SU-DHL-6 (cell line): ENCODE measurements around the gene OSGIN1.

ENCODE experiments used
- H2AFZ ChIP-seq: fragments of 200-600 bp; sonication (generic); 2 replicates; pipeline ENCODE4 v1.6.1; 2014; ENCODE audit warnings: low read depth, mild to moderate bottlenecking, moderate library complexity, mixed read lengths, antibody characterized with exemption, low read length; ENCODE audit not compliant: severe bottlenecking
- H3F3A ChIP-seq: fragments of 200-600 bp; shearing (Covaris generic); 2 replicates; pipeline ENCODE4 v1.6.0; 2016; ENCODE audit warnings: antibody characterized with exemption, mild to moderate bottlenecking; ENCODE audit not compliant: insufficient read depth
- H3K27ac ChIP-seq: fragments of 200-600 bp; sonication (generic); 2 replicates; pipeline ENCODE4 v1.5.1; 2016; ENCODE audit warnings: low read depth, mild to moderate bottlenecking, low read length, moderate library complexity, mixed read lengths
- H3K27me3 ChIP-seq: fragments of 200-600 bp; sonication (generic), shearing (Covaris generic); 2 replicates; pipeline ENCODE4 v1.6.0; 2014; ENCODE audit warnings: mild to moderate bottlenecking, low read length
- H3K36me3 ChIP-seq: fragments of 200-600 bp; sonication (generic); 2 replicates; pipeline ENCODE4 v1.6.1; 2014; ENCODE audit warnings: mild to moderate bottlenecking, low read length, mixed read lengths
- H3K4me2 ChIP-seq: fragments of 300-600, 200-600 bp; shearing (Covaris generic), sonication (generic); 2 replicates; pipeline ENCODE4 v1.6.0; 2014; ENCODE audit warnings: low read length, low read depth, mild to moderate bottlenecking; ENCODE audit not compliant: poor library complexity, severe bottlenecking
- H3K4me3 ChIP-seq: fragments of 200-600 bp; sonication (generic); 2 replicates; pipeline ENCODE4 v1.5.1; 2014; ENCODE audit warnings: antibody characterized with exemption, low read length, mild to moderate bottlenecking, mixed read lengths; ENCODE audit not compliant: insufficient read depth, poor library complexity, severe bottlenecking
- H3K79me2 ChIP-seq: fragments of 200-600 bp; sonication (generic); 2 replicates; pipeline ENCODE4 v1.6.1; 2014; ENCODE audit warnings: mild to moderate bottlenecking, low read length, moderate library complexity; ENCODE audit not compliant: insufficient read depth
- H3K9ac ChIP-seq: fragments of 200-600 bp; sonication (generic); 2 replicates; pipeline ENCODE4 v1.7.0; 2014; ENCODE audit warnings: mild to moderate bottlenecking, low read length
- H3K9me2 ChIP-seq: fragments of 200-600 bp; sonication (generic); replicated peaks from 2 replicates; pipeline ENCODE4 v1.6.1; 2014; ENCODE audit warnings: low read length; ENCODE audit not compliant: insufficient read depth
- H3K9me3 ChIP-seq: fragments of 200-600 bp; sonication (generic); 2 replicates; pipeline ENCODE4 v1.6.1; 2014; ENCODE audit warnings: low read length, mixed read lengths; ENCODE audit not compliant: insufficient read depth
- H4K20me1 ChIP-seq: fragments of 200-600 bp; sonication (generic); 2 replicates; pipeline ENCODE4 v1.6.1; 2014; ENCODE audit warnings: low read depth, mild to moderate bottlenecking, antibody characterized with exemption, low read length, moderate library complexity, mixed read lengths
- EZH2phosphoT487 ChIP-seq: fragments of 200-600 bp; sonication (generic), shearing (Covaris generic); conservative IDR thresholded peaks from 2 replicates; pipeline ENCODE4 v1.6.1; 2018; ENCODE audit warnings: mild to moderate bottlenecking, antibody characterized with exemption, low read length, moderate library complexity, mixed read lengths
- TF ChIP-seq, protein P1 (sequence below): fragments of 200-600 bp; sonication (generic); IDR thresholded peaks from one replicate; pipeline ENCODE4 v1.5.1; 2017; ENCODE audit warnings: antibody characterized with exemption, mild to moderate bottlenecking, low read length, moderate library complexity; ENCODE audit not compliant: insufficient read depth, poor library complexity, severe bottlenecking

Gene OSGIN1

GRCh38 chr16:83907111-83907510 lies 45.9 kb upstream of the OSGIN1 start:
- H3K27me3 ChIP-seq = no peaks in the 10 kb centered on the region
- TF ChIP-seq, protein P1, sequence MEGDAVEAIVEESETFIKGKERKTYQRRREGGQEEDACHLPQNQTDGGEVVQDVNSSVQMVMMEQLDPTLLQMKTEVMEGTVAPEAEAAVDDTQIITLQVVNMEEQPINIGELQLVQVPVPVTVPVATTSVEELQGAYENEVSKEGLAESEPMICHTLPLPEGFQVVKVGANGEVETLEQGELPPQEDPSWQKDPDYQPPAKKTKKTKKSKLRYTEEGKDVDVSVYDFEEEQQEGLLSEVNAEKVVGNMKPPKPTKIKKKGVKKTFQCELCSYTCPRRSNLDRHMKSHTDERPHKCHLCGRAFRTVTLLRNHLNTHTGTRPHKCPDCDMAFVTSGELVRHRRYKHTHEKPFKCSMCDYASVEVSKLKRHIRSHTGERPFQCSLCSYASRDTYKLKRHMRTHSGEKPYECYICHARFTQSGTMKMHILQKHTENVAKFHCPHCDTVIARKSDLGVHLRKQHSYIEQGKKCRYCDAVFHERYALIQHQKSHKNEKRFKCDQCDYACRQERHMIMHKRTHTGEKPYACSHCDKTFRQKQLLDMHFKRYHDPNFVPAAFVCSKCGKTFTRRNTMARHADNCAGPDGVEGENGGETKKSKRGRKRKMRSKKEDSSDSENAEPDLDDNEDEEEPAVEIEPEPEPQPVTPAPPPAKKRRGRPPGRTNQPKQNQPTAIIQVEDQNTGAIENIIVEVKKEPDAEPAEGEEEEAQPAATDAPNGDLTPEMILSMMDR = no peak
- TF ChIP-seq EZH2phosphoT487 = no peak
- H3K9me2 ChIP-seq = no peaks in the 10 kb centered on the region
- no peaks in the 10 kb centered on the region for H3K79me2 ChIP-seq
- H3K4me3 ChIP-seq = no peak overlapping the region
- no peak overlapping the region for H2AFZ ChIP-seq
- no peaks in the 10 kb centered on the region for H4K20me1 ChIP-seq
- no peak overlapping the region for H3K27ac ChIP-seq
- no peak overlapping the region for H3K9ac ChIP-seq
- H3K4me2 ChIP-seq = no peak overlapping the region
- H3F3A ChIP-seq = no peaks in the 10 kb centered on the region
- H3K36me3 ChIP-seq = no peaks in the 10 kb centered on the region
- H3K9me3 ChIP-seq = no peaks in the 10 kb centered on the region

- Histone ChIP-seq H3K27me3 (no peaks in the 10 kb centered on the region), H2AFZ (no peak overlapping the region), H3K9ac (no peak overlapping the region), H3K36me3 (no peaks in the 10 kb centered on the region), H3K27ac (no peak overlapping the region), H3K79me2 (no peaks in the 10 kb centered on the region), H3K4me3 (no peak overlapping the region), H3F3A (no peaks in the 10 kb centered on the region), H3K9me2 (no peaks in the 10 kb centered on the region), H3K9me3 (no peaks in the 10 kb centered on the region), H4K20me1 (no peaks in the 10 kb centered on the region), H3K4me2 (no peak overlapping the region)
- TF ChIP-seq EZH2phosphoT487 = no peak
- TF ChIP-seq, protein P1 = no peak
Measured at GRCh38 chr16:83907631-83908250, 45.3 kb upstream of the OSGIN1 start.

DNA sequence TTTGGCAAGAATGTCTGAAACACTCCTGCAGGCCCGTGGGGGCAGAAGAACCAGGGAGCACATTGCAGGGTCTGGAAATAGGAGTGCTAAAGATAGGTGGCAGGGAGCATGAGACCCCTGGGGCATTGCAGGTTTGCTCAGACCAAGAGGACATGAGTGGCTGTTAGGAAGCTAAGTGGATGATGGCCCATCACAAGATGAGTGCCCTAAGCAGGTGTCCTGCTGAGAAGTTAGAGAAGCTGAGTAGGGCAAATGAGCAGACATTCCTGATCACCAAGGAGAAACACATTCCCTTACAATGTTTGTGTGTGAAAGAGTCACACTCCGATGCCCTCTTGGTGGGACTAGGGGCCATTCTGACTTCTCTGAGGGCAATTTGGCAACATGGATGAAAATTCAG lies 44.2 kb upstream of the OSGIN1 start:
- no peaks in the 10 kb centered on the region for H4K20me1 ChIP-seq
- no peaks in the 10 kb centered on the region for H3K9me2 ChIP-seq
- no peak overlapping the region for H2AFZ ChIP-seq
- no peak overlapping the region for H3K4me3 ChIP-seq
- no peak for TF ChIP-seq EZH2phosphoT487
- TF ChIP-seq, protein P1 = no peak
- no peak overlapping the region for H3K27ac ChIP-seq
- H3K79me2 ChIP-seq = no peaks in the 10 kb centered on the region
- no peaks in the 10 kb centered on the region for H3F3A ChIP-seq
- no peaks in the 10 kb centered on the region for H3K27me3 ChIP-seq
- H3K9me3 ChIP-seq = no peaks in the 10 kb centered on the region
- no peak overlapping the region for H3K9ac ChIP-seq
- no peaks in the 10 kb centered on the region for H3K36me3 ChIP-seq
- no peak overlapping the region for H3K4me2 ChIP-seq
